ENCODE measurements around the gene CDK13. TPM values are rescaled to one million over a fixed set of nuclear protein-coding genes. Genes with fewer than 3 reads are reported as not detected.

The CDK13 gene
- total RNA-seq, 2 donors from 2014 or later: 34.7 to 37.7 TPM

GRCh38 chr7:40001649-40002048 is 51.6 kb downstream of the CDK13 start:
- TF ChIP-seq CTCF (IDR thresholded peaks at IDR 0.05): no peak
- peaks cover 5% of the 10 kb centered on the region for H3K36me3 ChIP-seq
- H3K4me1 ChIP-seq: no peaks in the 10 kb centered on the region
- no peaks in the 10 kb centered on the region for H3K9me3 ChIP-seq
- no peak for DNase-seq (ENCODE audit: low spot score)
- H3K27ac ChIP-seq: no peak overlapping the region
- no peak overlapping the region for H3K4me3 ChIP-seq
- H3K27me3 ChIP-seq: no peaks in the 10 kb centered on the region

- H3K4me3 ChIP-seq: no peak overlapping the region
- no peak overlapping the region for H3K27ac ChIP-seq
- H3K36me3 ChIP-seq: peaks cover 5% of the 10 kb centered on the region
- no peaks in the 10 kb centered on the region for H3K9me3 ChIP-seq
- TF ChIP-seq CTCF (IDR thresholded peaks at IDR 0.05): no peak
- H3K27me3 ChIP-seq: no peaks in the 10 kb centered on the region
- DNase-seq (ENCODE audit: low spot score): no peak
- H3K4me1 ChIP-seq: no peaks in the 10 kb centered on the region
Observed at GRCh38 chr7:40003597-40003996, 53.5 kb downstream of the CDK13 start.

GRCh38 chr7:40008223-40008815 is 58.3 kb downstream of the CDK13 start:
- Histone ChIP-seq H3K9me3 (no peaks in the 10 kb centered on the region), H3K27me3 (no peaks in the 10 kb centered on the region), H3K27ac (no peak overlapping the region), H3K36me3 (peaks cover 5% of the 10 kb centered on the region), H3K4me1 (no peaks in the 10 kb centered on the region), H3K4me3 (no peak overlapping the region)
- no peak for DNase-seq (ENCODE audit: low spot score)
- no peak for TF ChIP-seq CTCF (IDR thresholded peaks at IDR 0.05)

GRCh38 chr7:40009301-40009700 is 59.2 kb downstream of the CDK13 start:
- TF ChIP-seq CTCF (IDR thresholded peaks at IDR 0.05): no peak
- H3K4me3 ChIP-seq: no peak overlapping the region
- no peaks in the 10 kb centered on the region for H3K9me3 ChIP-seq
- H3K27ac ChIP-seq: no peak overlapping the region
- no peaks in the 10 kb centered on the region for H3K27me3 ChIP-seq
- H3K36me3 ChIP-seq: no peaks in the 10 kb centered on the region
- DNase-seq (ENCODE audit: low spot score): no peak
- no peaks in the 10 kb centered on the region for H3K4me1 ChIP-seq

- Histone ChIP-seq H3K36me3 (peaks cover 7% of the 10 kb centered on the region), H3K9me3 (no peaks in the 10 kb centered on the region), H3K4me1 (peaks cover 0 to 5% of the 10 kb centered on the region in 2 donors), H3K27ac (no peak overlapping the region), H3K4me3 (no peak overlapping the region), H3K27me3 (no peaks in the 10 kb centered on the region)
- TF ChIP-seq CTCF (IDR thresholded peaks at IDR 0.05): no peak
- no peak for DNase-seq (ENCODE audit: low spot score)
Observed at GRCh38 chr7:40014376-40014775, 64.3 kb downstream of the CDK13 start.

- no peaks in the 10 kb centered on the region for H3K27me3 ChIP-seq
- H3K4me3 ChIP-seq: no peak overlapping the region
- no peak overlapping the region for H3K27ac ChIP-seq
- no peak for DNase-seq (ENCODE audit: low spot score)
- no peaks in the 10 kb centered on the region for H3K9me3 ChIP-seq
- H3K36me3 ChIP-seq: peaks cover 7% of the 10 kb centered on the region
- peaks cover 0 to 5% of the 10 kb centered on the region in 2 donors for H3K4me1 ChIP-seq
- no peak for TF ChIP-seq CTCF (IDR thresholded peaks at IDR 0.05)
Observed at GRCh38 chr7:40015790-40016296, 65.8 kb downstream of the CDK13 start.
